HL-60/S4 treated with retinoic acid at 250 ng/mL for 4 days and 3 days (cell line): ENCODE measurements around the gene CD2BP2.

ENCODE experiments used
- in situ Hi-C: fragments of 300-500 bp; cut with MboI; formaldehyde crosslinking; loops from 2 replicates; pipeline ENCODE4 v1.7.0; 2022; ENCODE audit warnings: low sequenced_read_pairs

CD2BP2 gene

DNA sequence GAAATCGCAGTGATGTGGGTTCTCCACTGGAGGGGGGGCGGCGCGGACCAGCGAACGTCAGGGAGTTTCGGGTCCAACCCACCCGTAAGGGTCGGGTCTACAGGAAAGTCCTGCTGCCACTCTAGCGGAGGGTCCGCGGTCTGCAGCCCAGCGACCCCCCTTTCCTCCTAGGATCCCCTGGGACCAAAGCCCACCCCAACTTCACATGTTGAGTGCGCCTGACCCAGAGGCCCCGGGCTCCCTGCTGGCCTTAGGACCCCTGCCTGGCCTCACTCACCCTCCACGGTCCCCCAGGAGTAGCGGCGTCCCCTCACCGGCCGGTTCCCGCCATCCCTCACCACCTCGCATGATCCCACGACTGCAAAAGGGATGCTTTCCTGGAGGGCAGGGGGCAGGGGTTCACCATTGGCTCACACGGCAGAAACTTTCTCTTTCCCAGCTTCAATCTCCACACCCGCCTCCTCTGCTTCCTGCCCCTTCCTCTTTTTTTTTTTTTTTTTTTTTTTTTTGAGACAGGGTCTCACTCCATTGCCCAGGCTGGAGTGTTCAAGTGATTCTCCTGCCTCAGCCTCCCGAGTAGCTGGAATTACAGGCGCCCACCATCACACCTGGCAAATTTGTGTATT, 24.2 kb upstream of the CD2BP2 start:
- in situ Hi-C loops = no loop called here

DNA sequence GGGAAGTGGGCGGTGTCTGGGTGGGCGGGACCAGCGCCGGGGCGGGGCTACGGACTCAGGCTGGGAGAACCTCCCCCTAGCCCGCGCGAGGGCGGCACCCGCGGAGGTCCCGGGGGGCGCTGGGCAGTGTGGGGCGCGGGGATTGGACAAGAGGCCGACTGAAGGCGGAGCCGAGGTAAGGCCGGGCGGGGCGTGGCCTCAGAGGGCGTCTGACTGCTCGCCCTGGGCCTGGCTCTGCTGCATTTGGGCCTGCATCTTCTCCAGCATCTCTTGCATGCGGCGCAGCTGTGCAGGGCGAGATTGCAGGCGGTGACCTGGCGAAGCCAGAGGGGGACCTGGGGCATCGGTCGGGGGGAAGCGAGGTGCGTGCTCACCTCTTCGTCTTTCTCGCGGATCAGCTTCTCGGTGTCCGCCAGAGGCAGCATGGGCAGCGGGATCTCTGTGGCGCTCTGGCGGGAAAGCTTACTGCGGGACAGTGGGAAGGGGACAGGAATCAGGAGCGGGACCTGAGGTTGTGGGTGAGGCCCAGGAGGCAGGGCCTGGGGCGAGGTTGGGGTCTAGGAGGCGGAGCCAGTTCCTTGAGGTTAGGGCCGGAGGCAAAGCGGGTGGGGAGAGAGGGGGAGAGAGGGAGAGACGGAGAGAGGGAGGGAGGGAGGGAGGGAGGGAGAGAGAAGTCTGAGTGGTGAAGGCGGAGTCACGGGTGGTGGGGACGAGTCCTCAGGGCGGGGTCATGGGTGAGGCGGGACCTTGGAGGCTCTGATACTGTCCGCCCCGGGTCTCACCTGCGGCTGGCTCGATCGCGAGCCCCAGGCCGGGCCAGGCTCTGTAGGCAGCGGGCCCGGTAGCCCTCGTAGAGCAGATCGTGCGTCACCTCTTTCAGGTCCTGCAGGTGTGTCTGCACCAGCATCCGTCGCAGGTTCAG, 23.4 kb upstream of the CD2BP2 start:
- in situ Hi-C loops = no loop called here

- in situ Hi-C loops = no loop called here
These were observed 22.7 kb upstream of the CD2BP2 start for GRCh38 chr16:30377812-30378235.

- in situ Hi-C loops = no loop called here
These were observed 22.1 kb upstream of the CD2BP2 start for GRCh38 chr16:30377050-30377811.

DNA sequence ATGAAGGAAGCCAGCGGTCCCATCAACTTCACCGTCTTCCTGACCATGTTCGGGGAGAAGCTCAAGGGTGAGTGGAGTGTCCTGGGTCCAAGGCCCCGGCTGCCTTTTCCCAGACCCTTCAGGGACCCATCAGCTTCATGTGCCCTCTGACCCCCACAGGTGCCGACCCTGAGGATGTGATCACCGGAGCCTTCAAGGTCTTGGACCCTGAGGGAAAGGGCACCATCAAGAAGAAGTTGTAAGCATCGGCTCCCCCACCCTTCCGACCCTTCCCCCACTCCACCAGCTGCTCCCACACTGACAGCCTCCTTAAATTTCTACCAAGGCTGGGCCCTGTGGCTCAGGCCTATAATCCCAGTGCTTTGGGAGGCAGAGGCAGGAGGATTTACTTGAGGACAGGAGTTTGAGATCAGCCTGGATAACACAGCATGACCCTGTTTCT, 21.4 kb upstream of the CD2BP2 start:
- in situ Hi-C loops = no loop called here

GRCh38 chr16:30375864-30376263, 20.8 kb upstream of the CD2BP2 start:
- in situ Hi-C loops = no loop called here

- in situ Hi-C loops = no loop called here
These were observed 19.4 kb upstream of the CD2BP2 start, which contains the start of gene MYL11 for GRCh38 chr16:30374538-30374937. MYL11 (plus strand) TSS chr16:30374802; CDS start chr16:30374858, 56 bp downstream.

GRCh38 chr16:30372725-30373124, 17.6 kb upstream of the CD2BP2 start:
- in situ Hi-C loops = no loop called here

- in situ Hi-C loops = no loop called here
These were observed 17.1 kb upstream of the CD2BP2 start for GRCh38 chr16:30372038-30372712.

- in situ Hi-C loops = no loop called here
These were observed 16.2 kb upstream of the CD2BP2 start for GRCh38 chr16:30371248-30371816.

GRCh38 chr16:30370456-30371247, 15.5 kb upstream of the CD2BP2 start, which contains the start of gene TBC1D10B:
TBC1D10B (minus strand) TSS chr16:30370494; CDS start chr16:30370183, 311 bp downstream.
- in situ Hi-C loops = no loop called here

GRCh38 chr16:30369938-30370455, 14.9 kb upstream of the CD2BP2 start:
- in situ Hi-C loops = no loop called here

DNA sequence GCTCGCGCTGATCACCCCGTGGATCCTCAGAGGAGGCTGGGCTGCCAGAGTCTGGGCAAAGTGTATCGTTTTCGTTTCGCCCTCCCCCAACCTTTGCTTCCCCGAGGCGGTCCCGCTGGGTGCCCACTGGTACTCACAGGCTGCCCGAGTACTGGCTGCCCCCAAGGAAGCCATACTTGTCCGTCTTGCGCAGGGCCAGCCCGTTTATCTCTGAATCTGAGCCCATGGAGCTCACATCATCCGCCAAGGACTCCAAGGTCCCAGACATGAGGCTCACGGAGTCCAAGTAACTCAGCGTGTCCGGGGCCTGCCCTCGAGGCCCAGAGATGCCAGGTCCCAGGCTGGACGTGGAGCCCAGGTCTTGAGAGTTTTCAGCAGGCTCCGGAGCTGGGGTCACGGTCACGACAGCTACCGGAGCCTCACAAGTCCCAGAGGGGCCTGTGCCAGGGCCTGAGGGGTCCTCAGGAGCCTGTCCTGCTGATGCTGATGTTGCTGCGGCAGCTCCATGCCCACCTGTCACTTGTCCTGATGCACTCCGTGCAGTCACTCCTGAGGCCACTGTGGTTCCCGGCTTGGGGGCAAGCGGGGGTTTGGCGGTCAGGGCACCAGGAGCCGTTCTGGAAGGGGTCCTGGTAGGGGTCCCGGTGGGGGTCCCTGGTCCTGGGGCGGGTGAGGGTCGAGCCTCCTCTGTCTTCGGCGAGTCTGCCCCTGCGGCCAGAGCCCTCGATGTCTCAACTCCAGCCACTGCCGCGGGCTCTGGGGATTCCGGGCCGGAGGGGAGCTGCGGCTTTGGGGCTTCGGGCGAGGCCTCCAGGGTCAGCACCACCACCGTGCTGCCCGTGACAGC, 14.2 kb upstream of the CD2BP2 start:
- in situ Hi-C loops = no loop called here

GRCh38 chr16:30368792-30369090, 13.6 kb upstream of the CD2BP2 start:
- in situ Hi-C loops = no loop called here

DNA sequence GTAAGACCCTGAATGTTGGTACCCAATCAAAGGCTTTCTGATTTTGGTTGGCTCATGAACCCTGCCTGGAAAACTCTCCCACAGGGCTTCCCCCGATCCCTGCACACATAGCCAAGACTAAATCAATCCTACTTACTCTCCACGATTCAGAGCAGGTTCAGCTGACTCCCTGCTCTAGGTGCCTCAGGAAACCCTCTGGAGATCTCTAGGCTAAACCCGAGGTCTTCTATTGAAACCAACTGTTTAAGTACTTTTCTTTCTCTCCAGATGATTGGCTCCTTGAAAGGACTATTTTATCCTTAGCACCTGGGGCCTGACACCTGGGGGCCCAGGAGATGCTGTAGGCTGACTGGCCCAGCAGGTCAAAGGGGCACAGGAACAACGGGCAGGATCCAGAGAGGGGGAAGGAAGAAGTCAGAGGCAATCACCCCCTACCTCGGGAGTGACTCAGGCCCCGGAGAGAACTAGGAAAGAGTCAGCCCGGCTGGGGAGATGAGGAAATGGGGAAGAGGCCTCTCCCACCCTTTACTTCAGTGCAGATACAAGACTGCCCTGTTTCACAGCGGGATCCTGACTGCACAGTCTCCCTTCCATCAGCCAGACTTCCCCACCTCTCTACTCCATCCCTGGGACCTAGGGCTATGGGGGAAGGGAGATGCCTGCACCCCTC, 13.1 kb upstream of the CD2BP2 start:
- in situ Hi-C loops = no loop called here

GRCh38 chr16:30367349-30368009, 12.4 kb upstream of the CD2BP2 start:
- in situ Hi-C loops = no loop called here

- in situ Hi-C loops = no loop called here
These were observed 11.4 kb upstream of the CD2BP2 start for GRCh38 chr16:30366511-30366910.
